DOHH2 (cell line): ENCODE measurements around the gene NRXN3.

Source experiments
- EZH2phosphoT487 ChIP-seq: fragments of 200-600 bp; sonication (generic); IDR thresholded peaks from 2 replicates; pipeline ENCODE4 v1.6.1; 2017; ENCODE audit warnings: borderline replicate concordance, mild to moderate bottlenecking, antibody characterized with exemption, low read length, moderate library complexity, mixed read lengths
- TF ChIP-seq, protein P1 (sequence below): fragments of 200-600 bp; sonication (generic); IDR thresholded peaks from one replicate; pipeline ENCODE4 v1.5.1; 2014; ENCODE audit warnings: antibody characterized with exemption, mild to moderate bottlenecking, low read depth, low read length; ENCODE audit not compliant: poor library complexity, severe bottlenecking

- TF ChIP-seq, protein P1, sequence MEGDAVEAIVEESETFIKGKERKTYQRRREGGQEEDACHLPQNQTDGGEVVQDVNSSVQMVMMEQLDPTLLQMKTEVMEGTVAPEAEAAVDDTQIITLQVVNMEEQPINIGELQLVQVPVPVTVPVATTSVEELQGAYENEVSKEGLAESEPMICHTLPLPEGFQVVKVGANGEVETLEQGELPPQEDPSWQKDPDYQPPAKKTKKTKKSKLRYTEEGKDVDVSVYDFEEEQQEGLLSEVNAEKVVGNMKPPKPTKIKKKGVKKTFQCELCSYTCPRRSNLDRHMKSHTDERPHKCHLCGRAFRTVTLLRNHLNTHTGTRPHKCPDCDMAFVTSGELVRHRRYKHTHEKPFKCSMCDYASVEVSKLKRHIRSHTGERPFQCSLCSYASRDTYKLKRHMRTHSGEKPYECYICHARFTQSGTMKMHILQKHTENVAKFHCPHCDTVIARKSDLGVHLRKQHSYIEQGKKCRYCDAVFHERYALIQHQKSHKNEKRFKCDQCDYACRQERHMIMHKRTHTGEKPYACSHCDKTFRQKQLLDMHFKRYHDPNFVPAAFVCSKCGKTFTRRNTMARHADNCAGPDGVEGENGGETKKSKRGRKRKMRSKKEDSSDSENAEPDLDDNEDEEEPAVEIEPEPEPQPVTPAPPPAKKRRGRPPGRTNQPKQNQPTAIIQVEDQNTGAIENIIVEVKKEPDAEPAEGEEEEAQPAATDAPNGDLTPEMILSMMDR: no peak
- no peak for TF ChIP-seq EZH2phosphoT487
These were observed 1340.5 kb downstream of the NRXN3 start for GRCh38 chr14:79510659-79511058.
